PFSK-1 (cell line): ENCODE data around the gene SOX12.

Source experiments
- FOXP2 ChIP-seq: optimal IDR thresholded peaks from 2 replicates; pipeline ENCODE3; 2011; ENCODE audit warnings: borderline replicate concordance, control low read depth, inconsistent platforms; ENCODE audit not compliant: insufficient read depth; ENCODE audit errors: extremely low read length, extremely low read depth
- POLR2AphosphoS5 ChIP-seq: IDR thresholded peaks from 2 replicates; pipeline ENCODE4 v1.6.1; 2012; ENCODE audit warnings: low read depth, mild to moderate bottlenecking, control low read depth, low read length, moderate library complexity
- REST ChIP-seq, 2 experiments: IDR thresholded peaks; 2 replicates each; pipeline versions ENCODE4 v1.6.1 to v1.8.0; 2011 to 2012; ENCODE audit warnings: low read depth in 2 of 2, low read length in 2 of 2, control low read depth in 1 of 2, inconsistent platforms in 1 of 2, mild to moderate bottlenecking in 1 of 2, moderate library complexity in 1 of 2; ENCODE audit not compliant: insufficient read depth in 1 of 2
- SIN3A ChIP-seq: IDR thresholded peaks from 2 replicates; pipeline ENCODE4 v1.6.1; 2012; ENCODE audit warnings: mild to moderate bottlenecking, low read length, moderate library complexity, borderline replicate concordance; ENCODE audit not compliant: insufficient read depth
- TAF1 ChIP-seq: IDR thresholded peaks from 2 replicates; pipeline ENCODE4 v1.6.1; 2012; ENCODE audit warnings: low read length, control low read depth, borderline replicate concordance; ENCODE audit not compliant: insufficient read depth

The SOX12 gene

GRCh38 chr20:278181-278580 is 47.2 kb upstream of the SOX12 start:
- TF ChIP-seq TAF1, result no peak
- no peak for TF ChIP-seq POLR2AphosphoS5
- TF ChIP-seq REST (IDR thresholded peaks at IDR 0.05; ENCODE audit: insufficient read depth in 1 of 2, low read depth in 2 of 2, low read length in 2 of 2), result no peak
- TF ChIP-seq FOXP2, result no peak
- TF ChIP-seq SIN3A, result no peak

GRCh38 chr20:278607-279571 is 46.5 kb upstream of the SOX12 start:
- TF ChIP-seq FOXP2, result no peak
- TF ChIP-seq POLR2AphosphoS5, result no peak
- TF ChIP-seq SIN3A, result no peak
- no peak for TF ChIP-seq REST (IDR thresholded peaks at IDR 0.05; ENCODE audit: insufficient read depth in 1 of 2, low read depth in 2 of 2, low read length in 2 of 2)
- no peak for TF ChIP-seq TAF1

GRCh38 chr20:284172-284571 is 41.2 kb upstream of the SOX12 start:
- TF ChIP-seq TAF1 (no peak), FOXP2 (no peak), POLR2AphosphoS5 (no peak), REST (IDR thresholded peaks at IDR 0.05; ENCODE audit: insufficient read depth in 1 of 2, low read depth in 2 of 2, low read length in 2 of 2) (no peak), SIN3A (no peak)

GRCh38 chr20:286508-286907 is 38.8 kb upstream of the SOX12 start:
- no peak for TF ChIP-seq POLR2AphosphoS5

- TF ChIP-seq FOXP2 (no peak), SIN3A (no peak), TAF1 (no peak), POLR2AphosphoS5 (no peak), REST (IDR thresholded peaks at IDR 0.05; ENCODE audit: insufficient read depth in 1 of 2, low read depth in 2 of 2, low read length in 2 of 2) (no peak)
These were observed 36.2 kb upstream of the SOX12 start for GRCh38 chr20:288956-289692.
